Mesothelial cell of epicardium (in vitro differentiated cells): ENCODE results near the gene SCUBE3. TPM values are rescaled to one million over a fixed set of nuclear protein-coding genes. Genes with fewer than 3 reads are reported as not detected.

Experiments used
- DNase-seq, 2 experiments: peaks; one replicate each; pipeline ENCODE4 v3.0.0; 2021; ENCODE audit warnings: low spot score in 2 of 2; ENCODE audit not compliant: unreplicated experiment in 2 of 2
- H3K27ac Mint-ChIP-seq: 2 replicates; pipeline ENCODE4 v1.8.0; 2021; ENCODE audit warnings: mixed read lengths
- H3K27me3 Mint-ChIP-seq: 2 replicates; pipeline ENCODE4 v1.8.0; 2021; ENCODE audit warnings: low read depth, mixed read lengths
- H3K36me3 Mint-ChIP-seq: 2 replicates; pipeline ENCODE4 v1.8.0; 2021; ENCODE audit warnings: mixed read lengths
- H3K4me1 Mint-ChIP-seq: 2 replicates; pipeline ENCODE4 v1.8.0; 2021; ENCODE audit warnings: mixed read lengths
- H3K4me3 Mint-ChIP-seq: 2 replicates; pipeline ENCODE4 v1.8.0; 2021; ENCODE audit warnings: mild to moderate bottlenecking, moderate library complexity, mixed read lengths
- H3K9me3 Mint-ChIP-seq: 2 replicates; pipeline ENCODE4 v1.8.0; 2021; ENCODE audit warnings: mixed read lengths
- CTCF ChIP-seq: fragments of 200-600 bp; sonication (generic); IDR thresholded peaks from one replicate; pipeline ENCODE4 v1.5.0; 2021; ENCODE audit warnings: antibody characterized with exemption; ENCODE audit not compliant: unreplicated experiment
- total RNA-seq: library from RNA; stranded (reverse); gene quantifications from 3 replicates; pipeline ENCODE4 v1.2.1, GENCODE V29; 2021

Gene SCUBE3
- total RNA-seq, 1 donor from 2014 or later, result 54.8 TPM

- no peaks in the 10 kb centered on the region for H3K9me3 Mint-ChIP-seq
- H3K27ac Mint-ChIP-seq, result no peak overlapping the region
- H3K36me3 Mint-ChIP-seq, result peaks cover 5% of the 10 kb centered on the region
- no peak for DNase-seq
- no peak overlapping the region for H3K4me3 Mint-ChIP-seq
- TF ChIP-seq CTCF, result no peak
- H3K27me3 Mint-ChIP-seq, result no peaks in the 10 kb centered on the region
- peaks cover 16% of the 10 kb centered on the region for H3K4me1 Mint-ChIP-seq
Measured at GRCh38 chr6:35223396-35223795, 9.6 kb downstream of the SCUBE3 start.

- Mint-ChIP-seq H3K27me3 (no peaks in the 10 kb centered on the region), H3K36me3 (peaks cover 9% of the 10 kb centered on the region), H3K4me3 (no peak overlapping the region), H3K9me3 (no peaks in the 10 kb centered on the region), H3K27ac (no peak overlapping the region), H3K4me1 (peaks cover 4% of the 10 kb centered on the region)
- no peak for DNase-seq
- TF ChIP-seq CTCF, result no peak
Measured at GRCh38 chr6:35224720-35225119, 11.0 kb downstream of the SCUBE3 start.

- no peak overlapping the region for H3K4me3 Mint-ChIP-seq
- no peaks in the 10 kb centered on the region for H3K27me3 Mint-ChIP-seq
- no peak for DNase-seq
- no peak for TF ChIP-seq CTCF
- H3K27ac Mint-ChIP-seq, result no peak overlapping the region
- H3K36me3 Mint-ChIP-seq, result peaks cover 31% of the 10 kb centered on the region
- no peaks in the 10 kb centered on the region for H3K4me1 Mint-ChIP-seq
- H3K9me3 Mint-ChIP-seq, result no peaks in the 10 kb centered on the region
Measured at GRCh38 chr6:35228481-35228880, 14.7 kb downstream of the SCUBE3 start.

GRCh38 chr6:35229304-35229703 lies 15.5 kb downstream of the SCUBE3 start:
- H3K27me3 Mint-ChIP-seq, result no peaks in the 10 kb centered on the region
- TF ChIP-seq CTCF, result no peak
- no peak for DNase-seq
- H3K4me3 Mint-ChIP-seq, result no peak overlapping the region
- peaks cover 36% of the 10 kb centered on the region for H3K36me3 Mint-ChIP-seq
- no peaks in the 10 kb centered on the region for H3K4me1 Mint-ChIP-seq
- H3K27ac Mint-ChIP-seq, result no peak overlapping the region
- peaks cover 2% of the 10 kb centered on the region for H3K9me3 Mint-ChIP-seq

- TF ChIP-seq CTCF, result no peak
- DNase-seq, result no peak
- H3K36me3 Mint-ChIP-seq, result peaks cover 46% of the 10 kb centered on the region
- no peaks in the 10 kb centered on the region for H3K4me1 Mint-ChIP-seq
- H3K27ac Mint-ChIP-seq, result no peak overlapping the region
- H3K27me3 Mint-ChIP-seq, result no peaks in the 10 kb centered on the region
- no peak overlapping the region for H3K4me3 Mint-ChIP-seq
- H3K9me3 Mint-ChIP-seq, result peaks cover 9% of the 10 kb centered on the region
Measured at GRCh38 chr6:35230498-35230897, 16.7 kb downstream of the SCUBE3 start.

- H3K27me3 Mint-ChIP-seq, result no peaks in the 10 kb centered on the region
- peaks cover 9% of the 10 kb centered on the region for H3K9me3 Mint-ChIP-seq
- no peak overlapping the region for H3K27ac Mint-ChIP-seq
- peaks cover 50% of the 10 kb centered on the region for H3K36me3 Mint-ChIP-seq
- no peak overlapping the region for H3K4me3 Mint-ChIP-seq
- no peak for TF ChIP-seq CTCF
- no peaks in the 10 kb centered on the region for H3K4me1 Mint-ChIP-seq
- no peak for DNase-seq
Measured at GRCh38 chr6:35230950-35231349, 17.2 kb downstream of the SCUBE3 start.
